Endothelial cell of umbilical vein (primary cell): ENCODE results near the gene RSKR.

Source experiments
- EZH2 ChIP-seq: IDR thresholded peaks from 2 replicates; pipeline ENCODE4 v1.6.1; 2012; ENCODE audit warnings: borderline replicate concordance, low read depth, mild to moderate bottlenecking, moderate library complexity, low read length, inconsistent platforms; ENCODE audit not compliant: severe bottlenecking
- POLR2AphosphoS5 ChIP-seq: IDR thresholded peaks from 2 replicates; pipeline ENCODE4 v1.6.1; 2012; ENCODE audit warnings: low read depth, mild to moderate bottlenecking, control low read depth, low read length, moderate library complexity; ENCODE audit not compliant: insufficient read depth
- TF ChIP-seq, protein P1 (sequence below): IDR thresholded peaks from 2 replicates; pipeline ENCODE4 v1.6.1; 2011; ENCODE audit not compliant: insufficient read depth, insufficient read length

DNA sequence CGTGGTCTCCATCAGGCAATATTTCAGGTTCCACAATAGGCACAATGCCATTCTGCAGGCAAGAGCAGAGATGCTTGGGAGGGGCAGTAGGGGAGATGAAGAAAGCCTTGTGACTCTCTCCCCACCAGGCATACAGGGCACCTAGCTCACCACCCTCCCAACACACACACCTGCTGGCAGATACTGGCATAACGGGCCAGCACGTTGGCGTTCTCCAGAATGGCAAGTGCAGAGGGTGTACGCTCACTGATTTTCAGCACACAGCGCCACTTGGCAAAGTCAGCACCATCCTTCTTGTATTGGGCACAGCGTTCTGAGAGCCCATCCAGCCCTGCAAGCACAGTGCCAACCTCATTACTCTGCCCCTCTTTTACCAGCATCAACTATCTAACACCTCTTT, 39.5 kb downstream of the RSKR start:
- TF ChIP-seq EZH2 (no peak), POLR2AphosphoS5 (no peak)
- TF ChIP-seq, protein P1, sequence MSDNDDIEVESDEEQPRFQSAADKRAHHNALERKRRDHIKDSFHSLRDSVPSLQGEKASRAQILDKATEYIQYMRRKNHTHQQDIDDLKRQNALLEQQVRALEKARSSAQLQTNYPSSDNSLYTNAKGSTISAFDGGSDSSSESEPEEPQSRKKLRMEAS, result no peak
